ENCODE data around the gene SMPD1.

Gene SMPD1

GRCh38 chr11:6362185-6362872 is 27.9 kb upstream of the SMPD1 start:
- ChIA-PET CTCF (interaction anchor here (0.5 to 2.5 kb wide), 32 partner anchors 7 to 1209 kb away, joined by 3 to 28 read pairs (median 4); partner anchors contain the start of gene CCKBR), POLR2A (no interaction called here)
- TF ChIP-seq ELF4 (IDR thresholded peaks at IDR 0.05) (no peak), SP1 (IDR thresholded peaks at IDR 0.05) (no peak), ARNT (IDR thresholded peaks at IDR 0.05) (no peak), ZNF384 (IDR thresholded peaks at IDR 0.05) (no peak), FOXM1 (IDR thresholded peaks at IDR 0.05; ENCODE audit: borderline replicate concordance) (no peak), FOXK2 (IDR thresholded peaks at IDR 0.05) (no peak), NFRKB (IDR thresholded peaks at IDR 0.05) (no peak), FOXA1 (IDR thresholded peaks at IDR 0.05) (no peak), L3MBTL2 (conservative IDR thresholded peaks at IDR 0.05) (no peak), SUZ12 (IDR thresholded peaks at IDR 0.05) (no peak), HDGF (IDR thresholded peaks at IDR 0.05; ENCODE audit: borderline replicate concordance) (no peak), CTBP1 (IDR thresholded peaks at IDR 0.05; ENCODE audit: borderline replicate concordance) (no peak), PKNOX1 (IDR thresholded peaks at IDR 0.05) (no peak), BHLHE40 (IDR thresholded peaks at IDR 0.05; ENCODE audit: borderline replicate concordance) (no peak), LEF1 (IDR thresholded peaks at IDR 0.05; ENCODE audit: borderline replicate concordance) (no peak), TARDBP (IDR thresholded peaks at IDR 0.05) (no peak)

GRCh38 chr11:6362873-6363678 is 27.2 kb upstream of the SMPD1 start:
- peak; percentile 81 for DNase-seq (ENCODE audit: extremely low spot score)
- ChIA-PET CTCF (interaction anchor here (0.5 to 2.5 kb wide), 35 partner anchors 8 to 1209 kb away, joined by 3 to 28 read pairs (median 4); partner anchors contain the start of genes CCKBR and HPX), POLR2A (no interaction called here)
- TF ChIP-seq NFRKB (IDR thresholded peaks at IDR 0.05) (no peak), ARNT (IDR thresholded peaks at IDR 0.05) (no peak), L3MBTL2 (conservative IDR thresholded peaks at IDR 0.05) (no peak), CTBP1 (IDR thresholded peaks at IDR 0.05; ENCODE audit: borderline replicate concordance) (no peak), BHLHE40 (IDR thresholded peaks at IDR 0.05; ENCODE audit: borderline replicate concordance) (no peak), FOXM1 (IDR thresholded peaks at IDR 0.05; ENCODE audit: borderline replicate concordance) (no peak), ZNF384 (IDR thresholded peaks at IDR 0.05) (no peak), HDGF (IDR thresholded peaks at IDR 0.05; ENCODE audit: borderline replicate concordance) (no peak), SP1 (IDR thresholded peaks at IDR 0.05) (no peak)

More at GRCh38 chr11:6362185-6362872, 27.9 kb upstream of the SMPD1 start:
- DNase-seq (ENCODE audit: extremely low spot score): no peak

- TF ChIP-seq FOXA1 (IDR thresholded peaks at IDR 0.05): no peak
- TF ChIP-seq FOXM1 (IDR thresholded peaks at IDR 0.05; ENCODE audit: borderline replicate concordance): no peak
- TF ChIP-seq FOXK2 (IDR thresholded peaks at IDR 0.05): no peak
- no peak for TF ChIP-seq ARNT (IDR thresholded peaks at IDR 0.05)
- no peak for TF ChIP-seq CTBP1 (IDR thresholded peaks at IDR 0.05; ENCODE audit: borderline replicate concordance)
- no peak for TF ChIP-seq TARDBP (IDR thresholded peaks at IDR 0.05)
- TF ChIP-seq PKNOX1 (IDR thresholded peaks at IDR 0.05): no peak
- TF ChIP-seq L3MBTL2 (conservative IDR thresholded peaks at IDR 0.05): no peak
- TF ChIP-seq HDGF (IDR thresholded peaks at IDR 0.05; ENCODE audit: borderline replicate concordance): no peak
- no peak for TF ChIP-seq SP1 (IDR thresholded peaks at IDR 0.05)
- no peak for TF ChIP-seq SUZ12 (IDR thresholded peaks at IDR 0.05)
- no peak for TF ChIP-seq LEF1 (IDR thresholded peaks at IDR 0.05; ENCODE audit: borderline replicate concordance)
- no peak for TF ChIP-seq BHLHE40 (IDR thresholded peaks at IDR 0.05; ENCODE audit: borderline replicate concordance)
- CTCF ChIA-PET: no interaction called here
- POLR2A ChIA-PET: no interaction called here
- no peak for DNase-seq (ENCODE audit: extremely low spot score)
These were observed 24.6 kb upstream of the SMPD1 start for GRCh38 chr11:6365659-6366058.

GRCh38 chr11:6371825-6372224 is 18.4 kb upstream of the SMPD1 start:
- ChIA-PET POLR2A (no interaction called here), CTCF (interaction anchor here (1.4 kb wide), 1 partner anchor 71 kb away, joined by 3 read pairs; no protein-coding TSS in a partner anchor)
- TF ChIP-seq NFRKB (IDR thresholded peaks at IDR 0.05) (no peak), SP1 (IDR thresholded peaks at IDR 0.05) (no peak), SUZ12 (IDR thresholded peaks at IDR 0.05) (no peak), ELF4 (IDR thresholded peaks at IDR 0.05) (no peak), FOXK2 (IDR thresholded peaks at IDR 0.05) (no peak), CTBP1 (IDR thresholded peaks at IDR 0.05; ENCODE audit: borderline replicate concordance) (no peak), PKNOX1 (IDR thresholded peaks at IDR 0.05) (no peak), TARDBP (IDR thresholded peaks at IDR 0.05) (no peak), HDGF (IDR thresholded peaks at IDR 0.05; ENCODE audit: borderline replicate concordance) (no peak), FOXA1 (IDR thresholded peaks at IDR 0.05) (no peak), FOXM1 (IDR thresholded peaks at IDR 0.05; ENCODE audit: borderline replicate concordance) (no peak), ARNT (IDR thresholded peaks at IDR 0.05) (no peak), ZNF384 (IDR thresholded peaks at IDR 0.05) (no peak), LEF1 (IDR thresholded peaks at IDR 0.05; ENCODE audit: borderline replicate concordance) (no peak)
- no peak for DNase-seq (ENCODE audit: extremely low spot score)

GRCh38 chr11:6377902-6378639 is 12.2 kb upstream of the SMPD1 start:
- CTCF ChIA-PET: interaction anchor here (0.6 to 4.0 kb wide), 11 partner anchors 9 to 328 kb away, joined by 3 to 102 read pairs (median 7); no protein-coding TSS in a partner anchor

More at GRCh38 chr11:6377902-6378639, 12.2 kb upstream of the SMPD1 start:
- TF ChIP-seq NFRKB (IDR thresholded peaks at IDR 0.05): no peak
- DNase-seq (ENCODE audit: extremely low spot score): no peak
- POLR2A ChIA-PET: interaction anchor here (1.1 to 1.6 kb wide), 2 partner anchors 99 to 305 kb away, joined by 3 to 6 read pairs; partner anchors contain the start of gene MRPL17

Measured in HEK293T (cell line).